ENCODE data around the gene PPFIA2. TPM values are rescaled to one million over a fixed set of nuclear protein-coding genes. Genes with fewer than 3 reads are reported as not detected.

The PPFIA2 gene
- polyA plus RNA-seq, 3 donors, result not detected

GRCh38 chr12:81520064-81520945 lies 238.8 kb downstream of the PPFIA2 start:
- no peaks in the 10 kb centered on the region for H3K79me2 ChIP-seq (ENCODE audit: insufficient read depth, low read length)
- no peaks in the 10 kb centered on the region for H3K27me3 ChIP-seq (ENCODE audit: control insufficient read depth in 2 of 2, insufficient read depth in 2 of 2, low read length in 2 of 2)
- H4K20me1 ChIP-seq (ENCODE audit: insufficient read depth, low read length), result no peaks in the 10 kb centered on the region
- WGBS (ENCODE audit: insufficient coverage), result 100% methylated on average over 2 of the region's 6 CpGs
- H3K27ac ChIP-seq (ENCODE audit: low read depth in 1 of 2, low read length in 2 of 2), result no peak overlapping the region
- no peak overlapping the region for H3K4me2 ChIP-seq (replicated peaks; ENCODE audit: extremely low read depth, low read length, poor library complexity, severe bottlenecking)
- intact Hi-C loops (cut with micrococcal nuclease), result no loop called here
- no peak for TF ChIP-seq CTCF (IDR thresholded peaks at IDR 0.05)
- H3K4me3 ChIP-seq (replicated peaks in 1 of 3; ENCODE audit: low read depth in 2 of 3, low read length in 3 of 3), result peak overlapping the region in 1 of 3 experiments; percentile 6
- Mint-ChIP-seq H3K9me3 (peaks cover 0 to 3% (median 0%) of the 10 kb centered on the region in 7 donors), H3K27me3 (ENCODE audit: low read depth in 3 of 3) (no peaks in the 10 kb centered on the region), H3K4me3 (peak overlapping the region in 1 of 2 donors; percentile 62), H3K27ac (peak overlapping the region in 1 of 7 donors; percentile 28), H3K4me1 (peaks cover 3% of the 10 kb centered on the region), H3K36me3 (no peaks in the 10 kb centered on the region)
- H3K9me3 ChIP-seq (replicated peaks in 1 of 2; ENCODE audit: control insufficient read depth in 1 of 2, insufficient read depth in 1 of 2, low read length in 2 of 2), result no peaks in the 10 kb centered on the region
- H3K36me3 ChIP-seq (replicated peaks in 1 of 2; ENCODE audit: control insufficient read depth in 1 of 2, insufficient read depth in 2 of 2, low read length in 2 of 2), result no peaks in the 10 kb centered on the region
- H2AFZ ChIP-seq (ENCODE audit: insufficient read depth, low read depth, low read length, poor library complexity, severe bottlenecking), result no peak overlapping the region
- no peak overlapping the region for H3K9ac ChIP-seq (ENCODE audit: insufficient read depth, low read length, poor library complexity, severe bottlenecking)
- DNase-seq, result no peak
- H3K4me1 ChIP-seq (ENCODE audit: control insufficient read depth in 1 of 2, insufficient read depth in 2 of 2, low read length in 2 of 2), result no peaks in the 10 kb centered on the region

GRCh38 chr12:81518638-81519037 lies 240.5 kb downstream of the PPFIA2 start:
- Mint-ChIP-seq H3K9me3 (peaks cover 0 to 3% (median 0%) of the 10 kb centered on the region in 7 donors), H3K36me3 (no peaks in the 10 kb centered on the region), H3K4me3 (no peak overlapping the region), H3K27ac (no peak overlapping the region), H3K4me1 (peaks cover 3% of the 10 kb centered on the region), H3K27me3 (ENCODE audit: low read depth in 3 of 3) (no peaks in the 10 kb centered on the region)
- no peaks in the 10 kb centered on the region for H3K9me3 ChIP-seq (replicated peaks in 1 of 2; ENCODE audit: control insufficient read depth in 1 of 2, insufficient read depth in 1 of 2, low read length in 2 of 2)
- H3K27ac ChIP-seq (ENCODE audit: low read depth in 1 of 2, low read length in 2 of 2), result no peak overlapping the region
- H3K36me3 ChIP-seq (replicated peaks in 1 of 2; ENCODE audit: control insufficient read depth in 1 of 2, insufficient read depth in 2 of 2, low read length in 2 of 2), result no peaks in the 10 kb centered on the region
- H3K4me2 ChIP-seq (replicated peaks; ENCODE audit: extremely low read depth, low read length, poor library complexity, severe bottlenecking), result no peak overlapping the region
- intact Hi-C loops (cut with micrococcal nuclease), result no loop called here
- no peak overlapping the region for H3K9ac ChIP-seq (ENCODE audit: insufficient read depth, low read length, poor library complexity, severe bottlenecking)
- no peak overlapping the region for H2AFZ ChIP-seq (ENCODE audit: insufficient read depth, low read depth, low read length, poor library complexity, severe bottlenecking)
- WGBS (ENCODE audit: insufficient coverage), result no CpG with 5 or more reads among the region's 1 CpG
- H3K79me2 ChIP-seq (ENCODE audit: insufficient read depth, low read length), result no peaks in the 10 kb centered on the region
- DNase-seq, result no peak
- H4K20me1 ChIP-seq (ENCODE audit: insufficient read depth, low read length), result no peaks in the 10 kb centered on the region
- no peaks in the 10 kb centered on the region for H3K4me1 ChIP-seq (ENCODE audit: control insufficient read depth in 1 of 2, insufficient read depth in 2 of 2, low read length in 2 of 2)
- no peak for TF ChIP-seq CTCF (IDR thresholded peaks at IDR 0.05)
- H3K4me3 ChIP-seq (replicated peaks in 1 of 3; ENCODE audit: low read depth in 2 of 3, low read length in 3 of 3), result no peak overlapping the region
- no peaks in the 10 kb centered on the region for H3K27me3 ChIP-seq (ENCODE audit: control insufficient read depth in 2 of 2, insufficient read depth in 2 of 2, low read length in 2 of 2)

All from CD14-positive monocyte (primary cell).